ENCODE measurements around the gene GAPDH.

Gene GAPDH

GRCh38 chr12:6520186-6520585 lies 14.1 kb upstream of the GAPDH start:
- WGBS, 2 donors (ENCODE audit: extremely low coverage in 2 of 2, insufficient read length in 2 of 2, insufficient replicate concordance in 1 of 2): no CpG with 5 or more reads among the region's 3 CpGs
- H2AK5ac ChIP-seq (ENCODE audit: low read depth, low read length): no peak overlapping the region
- peaks cover 61 to 97% of the 10 kb centered on the region in 2 donors for H3K36me3 ChIP-seq (replicated peaks in 1 of 2; ENCODE audit: control insufficient read depth in 2 of 2, insufficient read depth in 2 of 2, low read length in 2 of 2)

GRCh38 chr12:6522193-6522592 lies 12.1 kb upstream of the GAPDH start:
- no peak overlapping the region for H2BK12ac ChIP-seq (ENCODE audit: low read length)
- no peak for DNase-seq (ENCODE audit: low spot score)
- H2AFZ ChIP-seq (ENCODE audit: low read length): no peak overlapping the region
- no peak overlapping the region for H3K9ac ChIP-seq (ENCODE audit: low read depth, low read length, poor library complexity)
- H3K36me3 ChIP-seq (replicated peaks in 1 of 2; ENCODE audit: control insufficient read depth in 2 of 2, insufficient read depth in 2 of 2, low read length in 2 of 2): peaks cover 68 to 99% of the 10 kb centered on the region in 2 donors
- H4K91ac ChIP-seq (ENCODE audit: low read depth, low read length, poor library complexity): no peak overlapping the region
- no peak overlapping the region for H2BK120ac ChIP-seq (ENCODE audit: low read depth, low read length)
- no peaks in the 10 kb centered on the region for H3K4me1 ChIP-seq (ENCODE audit: control insufficient read depth in 2 of 2, insufficient read depth in 1 of 2, low read depth in 1 of 2, low read length in 2 of 2)
- no peaks in the 10 kb centered on the region for H3K9me3 ChIP-seq (replicated peaks in 1 of 2; ENCODE audit: control insufficient read depth in 2 of 2, insufficient read depth in 1 of 2, low read depth in 1 of 2, low read length in 2 of 2)
- no peak overlapping the region for H3K4me3 ChIP-seq (ENCODE audit: low read length in 2 of 2)
- WGBS, 2 donors (ENCODE audit: extremely low coverage in 2 of 2, insufficient read length in 2 of 2, insufficient replicate concordance in 1 of 2): no CpG with 5 or more reads among the region's 10 CpGs
- no peak overlapping the region for H3K18ac ChIP-seq (ENCODE audit: low read length)
- H3K4me2 ChIP-seq (ENCODE audit: insufficient read depth, low read length, poor library complexity, severe bottlenecking): no peak overlapping the region
- no peak overlapping the region for H4K8ac ChIP-seq (ENCODE audit: low read depth, low read length)
- H3K14ac ChIP-seq (ENCODE audit: low read length): no peak overlapping the region
- H3K27ac ChIP-seq (replicated peaks; ENCODE audit: low read length): no peak overlapping the region
- no peak overlapping the region for H2BK5ac ChIP-seq (ENCODE audit: low read length)
- no peak overlapping the region for H3K4ac ChIP-seq (ENCODE audit: low read length)
- H3K79me1 ChIP-seq (ENCODE audit: low read depth, low read length): peaks cover 2% of the 10 kb centered on the region
- H3K27me3 ChIP-seq (ENCODE audit: control insufficient read depth in 3 of 3, insufficient read depth in 3 of 3, low read depth in 1 of 3, low read length in 3 of 3): no peaks in the 10 kb centered on the region
- H3K23ac ChIP-seq (ENCODE audit: low read depth, low read length, poor library complexity): no peak overlapping the region
- no peak overlapping the region for H2BK15ac ChIP-seq (ENCODE audit: low read length)
- no peak overlapping the region for H2AK5ac ChIP-seq (ENCODE audit: low read depth, low read length)

More at GRCh38 chr12:6520186-6520585, 14.1 kb upstream of the GAPDH start:
- H4K8ac ChIP-seq (ENCODE audit: low read depth, low read length): no peak overlapping the region
- H3K4ac ChIP-seq (ENCODE audit: low read length): no peak overlapping the region
- no peak overlapping the region for H2BK12ac ChIP-seq (ENCODE audit: low read length)
- H3K14ac ChIP-seq (ENCODE audit: low read length): no peak overlapping the region
- no peak for DNase-seq (ENCODE audit: low spot score)
- H3K79me1 ChIP-seq (ENCODE audit: low read depth, low read length): peaks cover 2% of the 10 kb centered on the region
- no peak overlapping the region for H2BK15ac ChIP-seq (ENCODE audit: low read length)
- H2BK5ac ChIP-seq (ENCODE audit: low read length): no peak overlapping the region
- H3K9ac ChIP-seq (ENCODE audit: low read depth, low read length, poor library complexity): peak overlapping the region; percentile 67
- H3K27ac ChIP-seq (replicated peaks; ENCODE audit: low read length): no peak overlapping the region
- no peaks in the 10 kb centered on the region for H3K4me1 ChIP-seq (ENCODE audit: control insufficient read depth in 2 of 2, insufficient read depth in 1 of 2, low read depth in 1 of 2, low read length in 2 of 2)
- H2AFZ ChIP-seq (ENCODE audit: low read length): no peak overlapping the region
- no peak overlapping the region for H4K91ac ChIP-seq (ENCODE audit: low read depth, low read length, poor library complexity)
- H3K23ac ChIP-seq (ENCODE audit: low read depth, low read length, poor library complexity): no peak overlapping the region
- H3K27me3 ChIP-seq (ENCODE audit: control insufficient read depth in 3 of 3, insufficient read depth in 3 of 3, low read depth in 1 of 3, low read length in 3 of 3): no peaks in the 10 kb centered on the region
- H3K4me2 ChIP-seq (ENCODE audit: insufficient read depth, low read length, poor library complexity, severe bottlenecking): no peak overlapping the region
- H3K4me3 ChIP-seq (ENCODE audit: low read length in 2 of 2): no peak overlapping the region
- no peak overlapping the region for H2BK120ac ChIP-seq (ENCODE audit: low read depth, low read length)
- H3K9me3 ChIP-seq (replicated peaks in 1 of 2; ENCODE audit: control insufficient read depth in 2 of 2, insufficient read depth in 1 of 2, low read depth in 1 of 2, low read length in 2 of 2): no peaks in the 10 kb centered on the region
- no peak overlapping the region for H3K18ac ChIP-seq (ENCODE audit: low read length)

GRCh38 chr12:6523708-6524107 lies 10.6 kb upstream of the GAPDH start:
- Histone ChIP-seq H2BK12ac (ENCODE audit: low read length) (no peak overlapping the region), H3K14ac (ENCODE audit: low read length) (no peak overlapping the region), H2AFZ (ENCODE audit: low read length) (no peak overlapping the region), H3K23ac (ENCODE audit: low read depth, low read length, poor library complexity) (no peak overlapping the region), H2AK5ac (ENCODE audit: low read depth, low read length) (no peak overlapping the region), H3K36me3 (replicated peaks in 1 of 2; ENCODE audit: control insufficient read depth in 2 of 2, insufficient read depth in 2 of 2, low read length in 2 of 2) (peaks cover 76 to 99% of the 10 kb centered on the region in 2 donors), H3K4me3 (ENCODE audit: low read length in 2 of 2) (no peak overlapping the region), H3K4me1 (ENCODE audit: control insufficient read depth in 2 of 2, insufficient read depth in 1 of 2, low read depth in 1 of 2, low read length in 2 of 2) (no peaks in the 10 kb centered on the region), H2BK120ac (ENCODE audit: low read depth, low read length) (no peak overlapping the region), H3K9me3 (replicated peaks in 1 of 2; ENCODE audit: control insufficient read depth in 2 of 2, insufficient read depth in 1 of 2, low read depth in 1 of 2, low read length in 2 of 2) (no peaks in the 10 kb centered on the region), H4K91ac (ENCODE audit: low read depth, low read length, poor library complexity) (no peak overlapping the region), H2BK15ac (ENCODE audit: low read length) (no peak overlapping the region), H3K4ac (ENCODE audit: low read length) (no peak overlapping the region), H2BK5ac (ENCODE audit: low read length) (no peak overlapping the region), H3K27me3 (ENCODE audit: control insufficient read depth in 3 of 3, insufficient read depth in 3 of 3, low read depth in 1 of 3, low read length in 3 of 3) (no peaks in the 10 kb centered on the region), H3K9ac (ENCODE audit: low read depth, low read length, poor library complexity) (no peak overlapping the region), H3K4me2 (ENCODE audit: insufficient read depth, low read length, poor library complexity, severe bottlenecking) (no peak overlapping the region), H3K27ac (replicated peaks; ENCODE audit: low read length) (no peak overlapping the region), H3K18ac (ENCODE audit: low read length) (no peak overlapping the region), H4K8ac (ENCODE audit: low read depth, low read length) (no peak overlapping the region), H3K79me1 (ENCODE audit: low read depth, low read length) (peaks cover 2% of the 10 kb centered on the region)
- no CpG with 5 or more reads among the region's 3 CpGs for WGBS, 2 donors (ENCODE audit: extremely low coverage in 2 of 2, insufficient read length in 2 of 2, insufficient replicate concordance in 1 of 2)
- DNase-seq (ENCODE audit: low spot score): no peak

- Histone ChIP-seq H3K9ac (ENCODE audit: low read depth, low read length, poor library complexity) (no peak overlapping the region), H3K4me3 (ENCODE audit: low read length in 2 of 2) (no peak overlapping the region), H3K14ac (ENCODE audit: low read length) (no peak overlapping the region), H4K91ac (ENCODE audit: low read depth, low read length, poor library complexity) (no peak overlapping the region), H3K9me3 (replicated peaks in 1 of 2; ENCODE audit: control insufficient read depth in 2 of 2, insufficient read depth in 1 of 2, low read depth in 1 of 2, low read length in 2 of 2) (no peaks in the 10 kb centered on the region), H2BK5ac (ENCODE audit: low read length) (no peak overlapping the region), H3K27me3 (ENCODE audit: control insufficient read depth in 3 of 3, insufficient read depth in 3 of 3, low read depth in 1 of 3, low read length in 3 of 3) (no peaks in the 10 kb centered on the region), H3K18ac (ENCODE audit: low read length) (no peak overlapping the region), H3K4ac (ENCODE audit: low read length) (no peak overlapping the region), H2BK15ac (ENCODE audit: low read length) (no peak overlapping the region), H2AK5ac (ENCODE audit: low read depth, low read length) (no peak overlapping the region), H3K4me1 (ENCODE audit: control insufficient read depth in 2 of 2, insufficient read depth in 1 of 2, low read depth in 1 of 2, low read length in 2 of 2) (no peaks in the 10 kb centered on the region), H4K8ac (ENCODE audit: low read depth, low read length) (no peak overlapping the region), H3K36me3 (replicated peaks in 1 of 2; ENCODE audit: control insufficient read depth in 2 of 2, insufficient read depth in 2 of 2, low read length in 2 of 2) (peaks cover 82 to 100% of the 10 kb centered on the region in 2 donors), H3K27ac (replicated peaks; ENCODE audit: low read length) (no peak overlapping the region), H3K4me2 (ENCODE audit: insufficient read depth, low read length, poor library complexity, severe bottlenecking) (no peak overlapping the region), H3K79me1 (ENCODE audit: low read depth, low read length) (peaks cover 2% of the 10 kb centered on the region), H2AFZ (ENCODE audit: low read length) (no peak overlapping the region), H2BK12ac (ENCODE audit: low read length) (no peak overlapping the region), H2BK120ac (ENCODE audit: low read depth, low read length) (no peak overlapping the region), H3K23ac (ENCODE audit: low read depth, low read length, poor library complexity) (no peak overlapping the region)
- no CpG with 5 or more reads among the region's 5 CpGs for WGBS, 2 donors (ENCODE audit: extremely low coverage in 2 of 2, insufficient read length in 2 of 2, insufficient replicate concordance in 1 of 2)
- DNase-seq (ENCODE audit: low spot score): no peak
Observed at GRCh38 chr12:6524648-6525047, 9.7 kb upstream of the GAPDH start.
